K562 (cell line): ENCODE measurements around the gene CYLD. TPM values are rescaled to one million over a fixed set of nuclear protein-coding genes. Genes with fewer than 3 reads are reported as not detected.

Experiments used
- HEY1 ChIP-seq: fragments of 250-450 bp; sonication (Bioruptor Pico); IDR thresholded peaks from 2 replicates; pipeline ENCODE4 v1.5.0; 2020; ENCODE audit warnings: mild to moderate bottlenecking, moderate library complexity, borderline replicate concordance
- MED1 ChIP-seq: sonication (generic); formaldehyde crosslinking; IDR thresholded peaks from 2 replicates; pipeline ENCODE4 v1.8.1; 2023; ENCODE audit warnings: missing genetic modification reagents, borderline replicate concordance
- MEF2A ChIP-seq: IDR thresholded peaks from 2 replicates; pipeline ENCODE4 v1.6.1; 2011; ENCODE audit warnings: low read depth, mild to moderate bottlenecking, low read length, moderate library complexity; ENCODE audit not compliant: control insufficient read depth
- NELFE ChIP-seq: IDR thresholded peaks from 2 replicates; pipeline ENCODE4 v1.6.1; 2011; ENCODE audit warnings: mild to moderate bottlenecking; ENCODE audit not compliant: insufficient read depth, insufficient read length
- NR2C2 ChIP-seq, 2 experiments: fragments of 200-800 bp in 1 of 2; sonication (Bioruptor generic) in 1 of 2; sonication (generic) in 1 of 2; formaldehyde crosslinking in 1 of 2; IDR thresholded peaks; 2 replicates each; pipeline versions ENCODE4 v1.6.1 to v1.8.0; 2016 to 2022; ENCODE audit warnings: mild to moderate bottlenecking in 1 of 2, missing compliant biosample characterization in 1 of 2, missing genetic modification characterization in 1 of 2, missing genetic modification reagents in 1 of 2
- OTX1 ChIP-seq: fragments of 450-650 bp; formaldehyde crosslinking; IDR thresholded peaks from 2 replicates; pipeline ENCODE4 v1.4.0; 2022; ENCODE audit warnings: mild to moderate bottlenecking
- POU5F1 ChIP-seq: fragments of 150-350 bp; IDR thresholded peaks from 2 replicates; pipeline ENCODE4 v1.6.1; 2014; ENCODE audit warnings: borderline replicate concordance, low read length, low read depth, mild to moderate bottlenecking; ENCODE audit not compliant: partially characterized antibody
- RB1 ChIP-seq: fragments of 450-650 bp; IDR thresholded peaks from 2 replicates; pipeline ENCODE4 v1.6.1; 2017; ENCODE audit warnings: low read depth, mild to moderate bottlenecking
- RBM22 ChIP-seq: fragments of 200-400 bp; formaldehyde crosslinking; IDR thresholded peaks from 2 replicates; pipeline ENCODE4 v1.6.1; 2018; ENCODE audit warnings: low read length, low read depth; ENCODE audit not compliant: poor library complexity, severe bottlenecking
- SMARCC2 ChIP-seq: fragments of 450-650 bp; IDR thresholded peaks from 2 replicates; pipeline ENCODE4 v1.6.1; 2017; ENCODE audit warnings: antibody characterized with exemption, moderate library complexity, mild to moderate bottlenecking, low read depth
- XRCC5 ChIP-seq: fragments of 200-400 bp; formaldehyde crosslinking; IDR thresholded peaks from 2 replicates; pipeline ENCODE4 v1.6.1; 2017; ENCODE audit warnings: low read depth, mild to moderate bottlenecking, low read length
- ZKSCAN8 ChIP-seq: fragments of 200-800 bp; sonication (Bioruptor generic); IDR thresholded peaks from 2 replicates; pipeline ENCODE4 v1.6.1; 2016; ENCODE audit warnings: missing genetic modification characterization, missing compliant biosample characterization
- ZNF134 ChIP-seq: fragments of 250-450 bp; sonication (Bioruptor Pico); conservative IDR thresholded peaks from 2 replicates; pipeline ENCODE4 v1.4.0; 2020
- ZNF146 ChIP-seq: IDR thresholded peaks from one replicate; pipeline ENCODE4 v1.6.1; 2018; ENCODE audit warnings: missing compliant biosample characterization; ENCODE audit not compliant: unreplicated experiment
- polyA plus RNA-seq, 8 experiments: library from polyadenylated mRNA; depleted of rRNA in 4 of 8; stranded (reverse) in 5 of 8; unstranded in 3 of 8; fragments of >200 nt; fragmentation: Nextera tagmentation in 2 of 8; fragmentation: Illumina TruSeq in 1 of 8; extraction: Ambion mirVana in 2 of 8; extraction: Trizol in 1 of 8; gene quantifications; 2 replicates each; pipeline versions ENCODE4 v1.2.1 to v1.2.3, GENCODE V29; 2011 to 2014; ENCODE audit warnings: inconsistent platforms in 1 of 8, missing spikeins in 1 of 8
- total RNA-seq, 7 experiments: library from RNA; depleted of rRNA in 6 of 7; stranded (reverse); fragments of >200 nt in 6 of 7; fragmentation: Illumina TruSeq in 2 of 7; extraction: Trizol in 2 of 7; gene quantifications; 2 replicates each; pipeline versions ENCODE4 v1.2.1 to v1.2.3, GENCODE V29; 2011 to 2021; ENCODE audit warnings: low replicate concordance in 1 of 7
- TF ChIP-seq, protein P1 (sequence below), 3 experiments: fragments of 200-800 bp in 1 of 3; fragments of 250-450 bp in 1 of 3; fragments of 450-650 bp in 1 of 3; sonication (Bioruptor Pico) in 1 of 3; sonication (Bioruptor generic) in 1 of 3; formaldehyde crosslinking in 1 of 3; IDR thresholded peaks; 2 replicates each; pipeline versions ENCODE4 v1.6.1 to v1.8.0; 2016 to 2022; ENCODE audit warnings: mild to moderate bottlenecking in 2 of 3, missing genetic modification characterization in 2 of 3, missing compliant biosample characterization in 1 of 3, moderate library complexity in 1 of 3
- TF ChIP-seq, protein P2 (sequence below): fragments of 450-650 bp; IDR thresholded peaks from 2 replicates; pipeline ENCODE4 v1.7.0; 2016; ENCODE audit warnings: borderline replicate concordance
- TF ChIP-seq, protein P3 (sequence below): fragments of 250-450 bp; sonication (Bioruptor Pico); IDR thresholded peaks from 2 replicates; pipeline ENCODE4 v1.8.0; 2022; ENCODE audit warnings: inconsistent platforms, mild to moderate bottlenecking, moderate library complexity, borderline replicate concordance
- TF ChIP-seq, protein P4 (sequence below): sonication (generic); formaldehyde crosslinking; IDR thresholded peaks from 2 replicates; pipeline ENCODE4 v1.8.1; 2022; ENCODE audit warnings: missing genetic modification reagents

Gene CYLD
- total and polyA plus RNA-seq, 9 of the 15 experiments (the other 6 are each of a cell fraction or from before 2014, with no cell fraction given) = 3.4 to 7.4 (median 5.3) TPM

DNA sequence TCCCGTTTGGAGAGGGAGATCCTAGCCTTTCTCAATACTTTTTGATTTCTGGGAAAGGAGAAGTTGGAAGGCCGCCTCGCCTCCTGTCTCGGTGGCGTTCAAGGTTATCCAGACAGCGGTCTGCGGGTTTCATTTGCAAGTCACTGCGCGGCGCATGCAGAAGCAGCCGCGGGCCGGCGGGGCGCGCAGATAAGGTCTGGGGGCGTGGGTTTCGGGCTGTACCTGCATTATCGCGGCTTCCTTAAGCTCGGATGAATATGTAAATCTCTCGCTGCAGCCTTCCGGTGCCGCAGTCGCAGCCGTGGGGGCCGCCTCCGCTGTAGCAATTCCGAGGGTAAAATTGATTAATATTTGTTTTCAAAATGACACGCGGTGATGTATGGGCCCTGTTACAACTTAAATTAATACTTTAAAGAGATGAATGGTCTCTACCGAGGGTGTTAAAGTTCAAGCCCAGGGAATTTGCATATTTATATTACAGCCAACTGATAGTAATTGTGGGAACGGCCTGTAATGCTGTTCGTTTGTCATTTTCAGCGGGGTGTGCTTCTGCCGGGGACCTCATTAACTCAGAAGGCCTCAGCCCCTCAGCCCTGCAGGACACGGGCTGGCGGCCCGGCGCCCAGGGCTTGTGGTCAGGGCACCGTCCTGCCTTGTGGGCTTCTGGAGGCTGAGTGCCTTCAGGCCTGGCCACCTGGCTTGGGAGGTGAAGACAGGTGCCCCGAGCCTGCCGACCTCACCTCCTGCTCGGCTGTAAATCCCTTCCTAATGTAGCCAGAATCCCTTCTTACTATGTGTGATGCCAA, 99.4 kb downstream of the CYLD start (continued):
- TF ChIP-seq, protein P1, sequence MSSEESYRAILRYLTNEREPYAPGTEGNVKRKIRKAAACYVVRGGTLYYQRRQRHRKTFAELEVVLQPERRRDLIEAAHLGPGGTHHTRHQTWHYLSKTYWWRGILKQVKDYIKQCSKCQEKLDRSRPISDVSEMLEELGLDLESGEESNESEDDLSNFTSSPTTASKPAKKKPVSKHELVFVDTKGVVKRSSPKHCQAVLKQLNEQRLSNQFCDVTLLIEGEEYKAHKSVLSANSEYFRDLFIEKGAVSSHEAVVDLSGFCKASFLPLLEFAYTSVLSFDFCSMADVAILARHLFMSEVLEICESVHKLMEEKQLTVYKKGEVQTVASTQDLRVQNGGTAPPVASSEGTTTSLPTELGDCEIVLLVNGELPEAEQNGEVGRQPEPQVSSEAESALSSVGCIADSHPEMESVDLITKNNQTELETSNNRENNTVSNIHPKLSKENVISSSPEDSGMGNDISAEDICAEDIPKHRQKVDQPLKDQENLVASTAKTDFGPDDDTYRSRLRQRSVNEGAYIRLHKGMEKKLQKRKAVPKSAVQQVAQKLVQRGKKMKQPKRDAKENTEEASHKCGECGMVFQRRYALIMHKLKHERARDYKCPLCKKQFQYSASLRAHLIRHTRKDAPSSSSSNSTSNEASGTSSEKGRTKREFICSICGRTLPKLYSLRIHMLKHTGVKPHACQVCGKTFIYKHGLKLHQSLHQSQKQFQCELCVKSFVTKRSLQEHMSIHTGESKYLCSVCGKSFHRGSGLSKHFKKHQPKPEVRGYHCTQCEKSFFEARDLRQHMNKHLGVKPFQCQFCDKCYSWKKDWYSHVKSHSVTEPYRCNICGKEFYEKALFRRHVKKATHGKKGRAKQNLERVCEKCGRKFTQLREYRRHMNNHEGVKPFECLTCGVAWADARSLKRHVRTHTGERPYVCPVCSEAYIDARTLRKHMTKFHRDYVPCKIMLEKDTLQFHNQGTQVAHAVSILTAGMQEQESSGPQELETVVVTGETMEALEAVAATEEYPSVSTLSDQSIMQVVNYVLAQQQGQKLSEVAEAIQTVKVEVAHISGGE (CRISPR knock-in tag; IDR thresholded peaks at IDR 0.05) = peak in 1 of 3 experiments; percentile 65; a peak in 2 of 6 replicates
- TF ChIP-seq OTX1 (CRISPR knock-in tag) = no peak
- 0 out of 2 replicates have a peak, but pooled peaks have one; percentile 23 for TF ChIP-seq XRCC5
- peak; percentile 85 for TF ChIP-seq SMARCC2
- TF ChIP-seq HEY1 (CRISPR knock-in tag) = no peak
- TF ChIP-seq NELFE = no peak
- peak; percentile 83 for TF ChIP-seq RB1
- TF ChIP-seq ZKSCAN8 (CRISPR knock-in tag) = no peak
- TF ChIP-seq, protein P2, sequence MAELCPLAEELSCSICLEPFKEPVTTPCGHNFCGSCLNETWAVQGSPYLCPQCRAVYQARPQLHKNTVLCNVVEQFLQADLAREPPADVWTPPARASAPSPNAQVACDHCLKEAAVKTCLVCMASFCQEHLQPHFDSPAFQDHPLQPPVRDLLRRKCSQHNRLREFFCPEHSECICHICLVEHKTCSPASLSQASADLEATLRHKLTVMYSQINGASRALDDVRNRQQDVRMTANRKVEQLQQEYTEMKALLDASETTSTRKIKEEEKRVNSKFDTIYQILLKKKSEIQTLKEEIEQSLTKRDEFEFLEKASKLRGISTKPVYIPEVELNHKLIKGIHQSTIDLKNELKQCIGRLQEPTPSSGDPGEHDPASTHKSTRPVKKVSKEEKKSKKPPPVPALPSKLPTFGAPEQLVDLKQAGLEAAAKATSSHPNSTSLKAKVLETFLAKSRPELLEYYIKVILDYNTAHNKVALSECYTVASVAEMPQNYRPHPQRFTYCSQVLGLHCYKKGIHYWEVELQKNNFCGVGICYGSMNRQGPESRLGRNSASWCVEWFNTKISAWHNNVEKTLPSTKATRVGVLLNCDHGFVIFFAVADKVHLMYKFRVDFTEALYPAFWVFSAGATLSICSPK = no peak
- TF ChIP-seq RBM22 = no peak
- no peak for TF ChIP-seq ZNF146 (CRISPR knock-in tag)
- no peak for TF ChIP-seq MED1 (CRISPR knock-in tag)
- TF ChIP-seq MEF2A = no peak
- no peak for TF ChIP-seq POU5F1
- TF ChIP-seq ZNF134 (CRISPR knock-in tag) = no peak
- TF ChIP-seq, protein P3, sequence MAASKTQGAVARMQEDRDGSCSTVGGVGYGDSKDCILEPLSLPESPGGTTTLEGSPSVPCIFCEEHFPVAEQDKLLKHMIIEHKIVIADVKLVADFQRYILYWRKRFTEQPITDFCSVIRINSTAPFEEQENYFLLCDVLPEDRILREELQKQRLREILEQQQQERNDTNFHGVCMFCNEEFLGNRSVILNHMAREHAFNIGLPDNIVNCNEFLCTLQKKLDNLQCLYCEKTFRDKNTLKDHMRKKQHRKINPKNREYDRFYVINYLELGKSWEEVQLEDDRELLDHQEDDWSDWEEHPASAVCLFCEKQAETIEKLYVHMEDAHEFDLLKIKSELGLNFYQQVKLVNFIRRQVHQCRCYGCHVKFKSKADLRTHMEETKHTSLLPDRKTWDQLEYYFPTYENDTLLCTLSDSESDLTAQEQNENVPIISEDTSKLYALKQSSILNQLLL (CRISPR knock-in tag) = no peak
- no peak for TF ChIP-seq NR2C2 (CRISPR knock-in tag; IDR thresholded peaks at IDR 0.05)
- peak; percentile 43; the same call in 1 of the 2 replicates for TF ChIP-seq NR2C2 (tag; IDR thresholded peaks at IDR 0.05)
- TF ChIP-seq, protein P4, sequence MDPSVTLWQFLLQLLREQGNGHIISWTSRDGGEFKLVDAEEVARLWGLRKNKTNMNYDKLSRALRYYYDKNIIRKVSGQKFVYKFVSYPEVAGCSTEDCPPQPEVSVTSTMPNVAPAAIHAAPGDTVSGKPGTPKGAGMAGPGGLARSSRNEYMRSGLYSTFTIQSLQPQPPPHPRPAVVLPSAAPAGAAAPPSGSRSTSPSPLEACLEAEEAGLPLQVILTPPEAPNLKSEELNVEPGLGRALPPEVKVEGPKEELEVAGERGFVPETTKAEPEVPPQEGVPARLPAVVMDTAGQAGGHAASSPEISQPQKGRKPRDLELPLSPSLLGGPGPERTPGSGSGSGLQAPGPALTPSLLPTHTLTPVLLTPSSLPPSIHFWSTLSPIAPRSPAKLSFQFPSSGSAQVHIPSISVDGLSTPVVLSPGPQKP (CRISPR knock-in tag) = no peak
